ENCODE data around the gene PPP1R8. TPM values are rescaled to one million over a fixed set of nuclear protein-coding genes. Genes with fewer than 3 reads are reported as not detected.
A peak's percentile ranks its signal among the peaks of the same experiment; 100 is the strongest.

Gene PPP1R8
- total RNA-seq, 1 donor = 46.6 TPM

DNA sequence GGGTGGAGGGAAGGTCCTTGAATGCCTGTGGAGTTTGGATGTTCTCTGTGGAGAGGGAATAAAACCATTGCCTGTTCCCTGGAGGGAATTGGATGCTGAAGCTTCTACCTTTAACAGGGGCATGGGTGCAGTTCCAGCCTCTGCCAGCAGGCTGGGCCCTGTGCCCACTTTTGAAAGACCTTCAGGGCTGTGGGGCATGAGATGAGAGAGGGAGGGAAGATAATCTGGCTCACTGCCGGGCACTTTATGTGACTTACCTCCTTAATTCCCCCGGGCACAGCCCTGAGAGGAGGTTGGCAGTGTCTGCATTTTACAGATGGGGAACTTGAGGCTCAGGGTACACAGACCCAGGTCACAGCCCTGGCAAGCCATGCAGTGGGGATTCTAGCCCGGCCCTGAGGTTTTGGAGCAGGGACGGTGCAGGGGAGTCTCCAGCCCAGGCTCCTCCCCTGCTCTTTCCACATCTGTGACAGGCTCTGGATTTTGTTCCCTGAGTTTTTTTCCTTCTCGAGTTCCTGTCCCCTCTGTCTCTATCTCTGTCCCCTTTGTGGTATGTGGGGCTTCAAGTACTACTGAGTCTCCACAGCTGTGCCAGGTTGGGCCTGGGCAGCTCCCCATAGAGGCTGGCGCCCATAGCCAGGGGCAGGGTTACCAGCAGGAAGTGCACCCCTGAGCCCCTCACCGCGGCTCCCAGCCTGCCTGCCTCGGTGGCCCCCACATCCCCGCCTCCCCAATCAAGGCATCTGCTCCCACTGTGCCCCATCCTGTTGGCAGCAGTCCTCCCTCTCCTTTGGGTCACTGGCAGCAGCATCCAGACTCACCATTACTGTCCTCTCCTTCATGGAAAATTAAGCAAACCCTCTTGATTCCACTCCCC lies 27.7 kb downstream of the PPP1R8 start:
- TF ChIP-seq, protein P1, sequence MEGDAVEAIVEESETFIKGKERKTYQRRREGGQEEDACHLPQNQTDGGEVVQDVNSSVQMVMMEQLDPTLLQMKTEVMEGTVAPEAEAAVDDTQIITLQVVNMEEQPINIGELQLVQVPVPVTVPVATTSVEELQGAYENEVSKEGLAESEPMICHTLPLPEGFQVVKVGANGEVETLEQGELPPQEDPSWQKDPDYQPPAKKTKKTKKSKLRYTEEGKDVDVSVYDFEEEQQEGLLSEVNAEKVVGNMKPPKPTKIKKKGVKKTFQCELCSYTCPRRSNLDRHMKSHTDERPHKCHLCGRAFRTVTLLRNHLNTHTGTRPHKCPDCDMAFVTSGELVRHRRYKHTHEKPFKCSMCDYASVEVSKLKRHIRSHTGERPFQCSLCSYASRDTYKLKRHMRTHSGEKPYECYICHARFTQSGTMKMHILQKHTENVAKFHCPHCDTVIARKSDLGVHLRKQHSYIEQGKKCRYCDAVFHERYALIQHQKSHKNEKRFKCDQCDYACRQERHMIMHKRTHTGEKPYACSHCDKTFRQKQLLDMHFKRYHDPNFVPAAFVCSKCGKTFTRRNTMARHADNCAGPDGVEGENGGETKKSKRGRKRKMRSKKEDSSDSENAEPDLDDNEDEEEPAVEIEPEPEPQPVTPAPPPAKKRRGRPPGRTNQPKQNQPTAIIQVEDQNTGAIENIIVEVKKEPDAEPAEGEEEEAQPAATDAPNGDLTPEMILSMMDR (IDR thresholded peaks at IDR 0.05; ENCODE audit: insufficient read depth, low read depth, low read length) = peak; percentile 98
- H3K4me3 ChIP-seq (ENCODE audit: low read depth, low read length) = peak overlapping the region; percentile 40
- DNase-seq (ENCODE audit: low read depth) = peak; percentile 86

DNA sequence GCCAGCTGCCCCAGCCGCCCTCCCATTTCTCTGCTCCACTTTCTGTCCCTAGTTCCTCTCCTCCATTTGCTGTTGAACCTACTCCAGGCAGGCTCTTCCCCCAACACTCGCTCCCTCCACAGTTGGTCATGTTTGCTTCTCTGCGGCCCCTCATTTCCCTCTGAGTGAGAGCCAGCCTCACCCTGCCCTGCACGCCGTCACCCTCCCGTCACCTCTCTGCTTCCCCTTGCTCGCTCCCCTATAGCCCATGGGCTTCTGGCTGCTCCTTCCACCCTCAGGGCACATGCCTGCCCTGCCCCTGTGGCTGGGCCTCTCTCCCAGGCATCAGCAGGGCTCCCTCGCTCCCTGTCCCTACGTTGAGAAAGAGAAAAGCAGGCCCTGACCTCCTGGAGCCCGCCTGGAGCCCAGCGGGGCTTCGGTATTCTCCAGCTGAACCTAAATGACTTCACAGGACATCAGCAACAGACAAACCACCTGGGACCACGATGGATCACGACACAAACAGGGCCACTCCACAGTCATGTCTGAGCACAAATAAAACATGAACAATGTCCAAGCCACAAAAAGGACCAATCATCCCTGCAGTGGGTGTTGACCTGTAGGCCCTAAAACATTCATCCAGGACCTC lies 28.5 kb downstream of the PPP1R8 start:
- DNase-seq (ENCODE audit: low read depth) = no peak
- TF ChIP-seq, protein P1 (IDR thresholded peaks at IDR 0.05; ENCODE audit: insufficient read depth, low read depth, low read length) = no peak
- H3K4me3 ChIP-seq (ENCODE audit: low read depth, low read length) = no peak overlapping the region

DNA sequence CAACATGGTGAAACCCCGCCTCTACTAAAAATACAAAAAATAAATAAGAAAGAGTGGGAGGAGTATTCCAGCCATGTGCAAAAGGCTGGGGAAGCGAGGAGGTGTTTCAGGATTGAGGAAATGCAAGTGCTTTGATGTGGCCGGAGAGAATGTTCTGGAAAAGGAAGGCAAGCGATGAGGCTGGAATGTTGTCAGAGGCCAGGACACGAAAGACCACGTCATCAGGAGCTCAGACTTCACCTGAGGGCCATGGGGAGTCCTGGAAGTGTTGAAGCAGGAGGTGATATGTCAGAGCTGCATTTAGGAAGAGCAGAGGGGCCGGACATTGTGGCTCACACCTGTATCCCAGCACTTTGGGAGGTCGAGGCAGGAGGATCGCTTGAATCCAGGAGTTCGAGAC lies 30.9 kb downstream of the PPP1R8 start:
- H3K4me3 ChIP-seq (ENCODE audit: low read depth, low read length) = no peak overlapping the region
- DNase-seq (ENCODE audit: low read depth) = no peak

DNA sequence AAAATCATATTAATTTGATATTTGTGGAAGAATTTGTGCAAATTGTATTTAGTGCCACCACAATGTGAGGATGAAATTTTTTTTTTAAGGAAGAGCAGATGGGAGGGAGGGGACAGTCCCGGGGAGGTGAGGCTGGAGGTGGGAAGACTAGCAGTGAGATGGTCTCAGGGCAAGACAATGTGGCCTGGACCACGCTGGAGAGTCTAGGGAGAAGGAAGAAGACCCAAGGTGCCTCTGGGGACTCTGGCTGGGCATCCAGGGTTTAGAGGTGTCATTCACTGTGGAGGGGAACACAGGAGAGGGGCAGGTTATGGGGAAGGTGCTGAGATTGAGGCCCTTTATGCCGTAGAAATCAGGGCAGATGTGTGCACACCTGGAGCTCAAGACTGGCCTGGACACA lies 31.4 kb downstream of the PPP1R8 start:
- DNase-seq (ENCODE audit: low read depth) = no peak
- TF ChIP-seq, protein P1 (IDR thresholded peaks at IDR 0.05; ENCODE audit: insufficient read depth, low read depth, low read length) = no peak
- no peak overlapping the region for H3K4me3 ChIP-seq (ENCODE audit: low read depth, low read length)

More for the DNA sequence above, 30.9 kb downstream of the PPP1R8 start:
- TF ChIP-seq, protein P1 (IDR thresholded peaks at IDR 0.05; ENCODE audit: insufficient read depth, low read depth, low read length) = no peak

DNA sequence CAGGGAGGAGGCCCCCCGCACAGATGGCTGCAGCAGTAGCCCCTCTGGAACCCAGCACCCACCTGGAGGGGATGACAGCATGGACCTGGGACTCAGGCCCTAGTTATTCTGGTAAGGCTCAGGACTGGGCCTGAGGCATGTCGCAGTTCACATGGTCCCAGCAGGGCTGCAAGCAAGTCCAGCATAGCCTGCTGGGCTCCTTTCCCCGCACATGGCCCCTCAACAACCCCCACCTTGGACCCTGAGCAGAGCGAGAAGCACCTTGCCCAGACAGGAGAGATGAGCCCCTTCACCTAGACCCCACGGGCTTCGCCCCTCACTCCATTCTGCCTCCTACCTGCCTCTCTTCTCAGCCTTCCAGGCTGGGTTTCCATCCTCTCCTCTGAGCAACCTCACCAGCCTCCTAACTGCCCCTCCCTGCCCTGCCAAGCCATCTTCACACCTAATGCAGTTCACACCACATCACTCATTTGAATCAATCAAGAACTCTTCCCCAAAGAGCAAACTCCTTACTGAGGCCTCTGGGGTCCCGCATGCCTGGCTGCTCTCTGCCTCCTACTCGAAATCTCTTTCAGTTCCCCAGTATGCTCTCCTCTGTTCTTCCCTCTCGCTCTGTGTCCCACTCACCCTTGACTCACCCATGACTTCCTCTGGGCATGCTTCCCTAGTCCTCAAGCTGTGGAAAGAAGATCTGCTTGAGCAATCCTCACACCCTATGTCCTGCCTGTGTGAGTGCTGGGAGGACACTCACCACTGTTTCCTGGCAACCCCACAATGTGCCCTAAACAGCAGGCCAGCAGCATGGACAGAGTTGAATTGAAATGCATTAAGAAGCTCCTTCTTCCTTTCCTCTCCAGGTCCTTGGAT lies 32.3 kb downstream of the PPP1R8 start:
- H3K4me3 ChIP-seq (ENCODE audit: low read depth, low read length) = no peak overlapping the region
- DNase-seq (ENCODE audit: low read depth) = peak; percentile 97
- TF ChIP-seq, protein P1 (IDR thresholded peaks at IDR 0.05; ENCODE audit: insufficient read depth, low read depth, low read length) = no peak

DNA sequence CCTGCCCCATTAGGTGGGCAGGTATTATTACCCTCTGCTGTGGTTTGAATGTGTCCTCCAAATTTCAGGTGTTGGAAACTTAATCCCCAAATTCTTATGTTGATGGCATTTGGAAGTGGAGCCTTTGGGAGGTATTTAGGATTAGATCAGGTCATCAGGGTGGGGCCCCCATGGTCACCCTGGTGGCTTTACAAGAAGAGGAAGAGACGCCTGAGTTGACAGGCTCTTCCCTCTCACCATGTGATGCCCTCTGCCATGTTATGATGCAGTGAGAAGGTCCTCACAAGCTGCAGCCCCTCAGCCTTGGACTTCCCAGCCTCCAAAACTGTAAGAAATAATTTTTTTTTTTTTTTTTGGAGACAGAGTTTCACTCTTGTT lies 32.9 kb downstream of the PPP1R8 start:
- H3K4me3 ChIP-seq (ENCODE audit: low read depth, low read length) = no peak overlapping the region
- TF ChIP-seq, protein P1 (IDR thresholded peaks at IDR 0.05; ENCODE audit: insufficient read depth, low read depth, low read length) = no peak
- DNase-seq (ENCODE audit: low read depth) = no peak
